ENCODE data around the gene GNG7. TPM values are rescaled to one million over a fixed set of nuclear protein-coding genes. Genes with fewer than 3 reads are reported as not detected.

The GNG7 gene
- total and polyA plus RNA-seq, 12 donors, result 0.83 to 16.5 (median 7.8) TPM

DNA sequence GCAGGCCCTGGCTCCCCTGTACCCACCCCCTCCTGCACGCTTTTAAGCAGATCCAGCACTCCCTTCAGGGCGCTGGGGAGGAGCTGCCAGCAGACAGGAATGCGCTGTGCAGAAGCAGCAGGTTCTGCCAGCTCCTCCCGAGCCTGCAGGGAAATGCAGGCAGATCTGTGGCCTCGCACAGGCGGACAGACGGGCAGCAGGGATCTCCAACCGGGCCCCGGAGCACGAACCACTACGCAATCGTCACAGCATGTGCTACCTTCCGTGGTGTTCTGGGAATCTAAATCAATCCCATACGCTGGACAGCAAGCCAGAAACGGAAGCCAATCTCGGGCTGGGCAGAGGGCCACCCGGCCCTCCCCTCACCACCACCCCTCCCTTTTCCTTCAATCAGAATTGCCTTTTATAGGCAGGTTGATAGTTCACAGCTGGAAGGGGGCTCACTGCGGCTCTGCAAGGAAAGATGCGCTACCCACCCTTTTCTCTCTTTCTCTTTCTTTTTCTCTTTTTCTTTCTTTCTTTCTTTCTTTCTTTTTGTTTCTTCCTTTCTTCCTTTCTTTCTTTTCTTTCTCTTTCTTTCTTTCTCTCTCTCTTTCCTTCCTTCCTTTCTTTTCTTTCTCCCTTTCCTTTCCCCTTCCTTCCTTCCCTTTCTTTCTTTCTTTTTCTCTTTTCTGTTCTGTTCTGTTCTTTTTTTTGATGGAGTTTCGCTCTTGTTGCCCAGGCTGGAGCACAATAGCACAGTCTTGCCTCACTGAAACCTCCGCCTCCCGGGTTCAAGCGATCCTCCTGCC lies 99.9 kb downstream of the GNG7 start:
- peak overlapping the region in 1 of 4 donors; percentile 28 for H3K4me3 ChIP-seq
- H3K36me3 ChIP-seq (replicated peaks in 1 of 2), result no peaks in the 10 kb centered on the region
- H3K4me1 ChIP-seq (replicated peaks in 1 of 2), result peaks cover 6 to 15% of the 10 kb centered on the region in 2 donors
- H3K9me3 ChIP-seq (replicated peaks in 1 of 3), result no peaks in the 10 kb centered on the region
- intact Hi-C loops (cut with DNase I), result no loop called here
- DNase-seq, result peak in 5 of 7 donors; percentile 64 to 91 (median 74)
- peak overlapping the region in 4 of 5 donors; percentile 32 to 76 (median 58) for H3K27ac ChIP-seq
- WGBS, 4 donors, result 44 to 66% (median 54%) methylated on average over 19 to 23 of the region's 23 CpGs
- no peaks in the 10 kb centered on the region for H3K27me3 ChIP-seq
- peak in 1 of 2 donors; percentile 76 for TF ChIP-seq POLR2A (IDR thresholded peaks at IDR 0.05)
- TF ChIP-seq, protein P1, sequence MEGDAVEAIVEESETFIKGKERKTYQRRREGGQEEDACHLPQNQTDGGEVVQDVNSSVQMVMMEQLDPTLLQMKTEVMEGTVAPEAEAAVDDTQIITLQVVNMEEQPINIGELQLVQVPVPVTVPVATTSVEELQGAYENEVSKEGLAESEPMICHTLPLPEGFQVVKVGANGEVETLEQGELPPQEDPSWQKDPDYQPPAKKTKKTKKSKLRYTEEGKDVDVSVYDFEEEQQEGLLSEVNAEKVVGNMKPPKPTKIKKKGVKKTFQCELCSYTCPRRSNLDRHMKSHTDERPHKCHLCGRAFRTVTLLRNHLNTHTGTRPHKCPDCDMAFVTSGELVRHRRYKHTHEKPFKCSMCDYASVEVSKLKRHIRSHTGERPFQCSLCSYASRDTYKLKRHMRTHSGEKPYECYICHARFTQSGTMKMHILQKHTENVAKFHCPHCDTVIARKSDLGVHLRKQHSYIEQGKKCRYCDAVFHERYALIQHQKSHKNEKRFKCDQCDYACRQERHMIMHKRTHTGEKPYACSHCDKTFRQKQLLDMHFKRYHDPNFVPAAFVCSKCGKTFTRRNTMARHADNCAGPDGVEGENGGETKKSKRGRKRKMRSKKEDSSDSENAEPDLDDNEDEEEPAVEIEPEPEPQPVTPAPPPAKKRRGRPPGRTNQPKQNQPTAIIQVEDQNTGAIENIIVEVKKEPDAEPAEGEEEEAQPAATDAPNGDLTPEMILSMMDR (IDR thresholded peaks at IDR 0.05), result no peak

DNA sequence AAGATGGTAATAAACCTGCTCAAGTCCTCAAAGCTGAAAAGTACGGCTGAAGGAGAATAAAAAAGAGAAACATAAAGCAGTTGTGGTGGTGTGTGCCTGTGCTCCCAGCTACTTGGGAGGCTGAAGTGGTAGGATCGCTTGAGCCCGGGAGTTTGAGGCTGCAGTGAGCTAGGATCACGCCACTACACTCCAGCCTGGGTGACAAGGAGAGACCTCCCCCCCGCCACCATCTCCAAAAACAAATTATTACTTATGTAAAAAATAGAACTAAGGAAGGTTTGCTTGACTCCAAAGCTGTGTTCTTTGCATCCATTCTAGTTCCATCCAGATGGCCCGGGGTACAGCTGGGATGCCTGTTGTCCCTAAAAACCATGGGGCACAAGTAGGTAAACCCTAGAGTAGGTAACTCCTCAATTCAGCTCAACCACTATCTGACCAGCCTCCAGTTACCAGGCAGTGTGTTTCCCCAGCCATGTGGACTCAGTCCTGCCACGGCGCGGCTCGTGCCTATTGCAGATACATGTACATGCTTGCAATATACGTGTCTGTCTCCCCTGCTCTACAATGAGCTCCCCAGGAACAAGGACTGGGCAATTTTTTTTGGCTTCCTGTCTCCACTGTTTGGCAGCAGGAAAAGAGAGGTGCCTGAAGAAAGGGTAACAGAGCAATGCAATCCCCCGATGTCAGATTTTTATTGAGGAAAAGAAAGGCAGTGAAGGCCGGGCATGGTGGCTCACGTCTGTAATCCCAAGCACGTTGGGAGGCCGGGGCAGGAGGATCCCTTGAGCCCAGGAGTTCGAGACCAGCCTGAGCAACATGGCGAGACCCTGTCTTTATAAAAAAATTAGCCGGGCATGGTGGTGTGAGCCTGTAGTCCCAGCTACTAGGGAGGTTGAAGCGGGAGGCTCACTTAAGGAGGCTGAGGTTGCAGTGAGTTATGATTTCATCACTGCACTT lies 101.3 kb downstream of the GNG7 start:
- 89 to 94% (median 93%) methylated on average over 20 of the region's 20 CpGs for WGBS, 4 donors
- intact Hi-C loops (cut with DNase I), result no loop called here
- Histone ChIP-seq H3K4me3 (no peak overlapping the region), H3K4me1 (replicated peaks in 1 of 2) (peaks cover 6 to 15% of the 10 kb centered on the region in 2 donors), H3K36me3 (replicated peaks in 1 of 2) (no peaks in the 10 kb centered on the region), H3K27ac (peak overlapping the region in 1 of 5 donors; percentile 76), H3K27me3 (no peaks in the 10 kb centered on the region), H3K9me3 (replicated peaks in 1 of 3) (no peaks in the 10 kb centered on the region)
- TF ChIP-seq POLR2A (IDR thresholded peaks at IDR 0.05), result no peak
- TF ChIP-seq, protein P1 (IDR thresholded peaks at IDR 0.05), result no peak
- DNase-seq, result peak in 1 of 7 donors; percentile 11

DNA sequence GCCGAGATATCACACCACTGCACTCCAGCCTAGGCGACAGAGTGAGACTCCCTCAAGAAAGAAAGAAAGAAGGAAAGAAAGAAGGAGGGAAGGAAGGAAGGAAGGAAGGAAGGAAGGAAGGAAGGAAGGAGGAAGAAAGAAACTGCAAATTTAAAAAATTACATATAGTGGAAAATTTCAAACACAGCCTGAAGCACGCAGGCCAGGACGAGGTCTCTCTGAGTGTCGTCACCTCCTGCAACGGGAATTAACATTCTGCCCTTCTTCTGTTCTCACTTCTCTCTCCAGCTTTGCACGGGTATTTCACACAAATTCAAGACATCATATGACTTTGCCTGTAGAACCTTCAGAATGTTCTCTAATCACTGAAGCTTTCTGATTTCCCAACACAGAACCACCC lies 108.2 kb downstream of the GNG7 start:
- Histone ChIP-seq H3K9me3 (replicated peaks in 1 of 3) (no peaks in the 10 kb centered on the region), H3K4me1 (replicated peaks in 1 of 2) (peaks cover 2 to 3% of the 10 kb centered on the region in 2 donors), H3K27me3 (no peaks in the 10 kb centered on the region), H3K27ac (no peak overlapping the region), H3K4me3 (no peak overlapping the region), H3K36me3 (replicated peaks in 1 of 2) (no peaks in the 10 kb centered on the region)
- WGBS, 4 donors, result 73 to 79% (median 78%) methylated on average over 7 of the region's 7 CpGs
- intact Hi-C loops (cut with DNase I), result no loop called here
- peak in 1 of 7 donors; percentile 6 for DNase-seq
- TF ChIP-seq POLR2A (IDR thresholded peaks at IDR 0.05), result no peak
- TF ChIP-seq, protein P1 (IDR thresholded peaks at IDR 0.05), result no peak

DNA sequence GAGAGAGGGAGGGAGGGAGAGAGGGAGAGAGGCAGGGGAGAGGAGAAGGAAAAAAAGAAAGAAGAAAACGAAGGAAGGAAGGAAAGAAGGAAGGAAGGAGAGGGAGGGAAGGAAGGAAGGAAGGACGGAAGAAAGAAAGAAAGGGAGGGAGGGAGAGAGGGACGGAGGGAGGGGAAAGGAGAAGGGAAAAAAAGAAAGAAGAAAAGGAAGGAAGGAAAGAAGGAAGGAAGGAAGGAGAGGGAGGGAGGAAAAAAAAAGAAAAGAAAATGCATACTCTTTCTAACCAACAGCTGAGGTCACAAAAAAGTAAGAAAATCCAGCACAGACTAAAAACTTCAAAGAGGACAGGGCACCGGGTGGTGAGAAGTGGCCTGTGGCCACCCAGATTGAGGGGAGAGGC lies 109.7 kb downstream of the GNG7 start:
- DNase-seq, result no peak
- 62 to 66% (median 65%) methylated on average over 4 of the region's 4 CpGs for WGBS, 4 donors
- intact Hi-C loops (cut with DNase I), result no loop called here

More for the DNA sequence above, 109.7 kb downstream of the GNG7 start:
- Histone ChIP-seq H3K9me3 (replicated peaks in 1 of 3) (no peaks in the 10 kb centered on the region), H3K27ac (no peak overlapping the region), H3K36me3 (replicated peaks in 1 of 2) (no peaks in the 10 kb centered on the region), H3K4me3 (no peak overlapping the region), H3K4me1 (replicated peaks in 1 of 2) (peaks cover 9 to 11% of the 10 kb centered on the region in 2 donors), H3K27me3 (no peaks in the 10 kb centered on the region)
- TF ChIP-seq, protein P1 (IDR thresholded peaks at IDR 0.05), result no peak
- TF ChIP-seq POLR2A (IDR thresholded peaks at IDR 0.05), result no peak

All from adrenal gland (tissue), 12 donors.